Endothelial cell of umbilical vein (primary cell): ENCODE data around the gene OSBPL10.

ENCODE experiments used
- CTCF ChIP-seq, 2 donors: IDR thresholded peaks; 1 replicate in 1 of 2; 2 replicates in 1 of 2; pipeline ENCODE4 v1.5.1; 2011; ENCODE audit warnings: low read length in 2 of 2, mild to moderate bottlenecking in 2 of 2, moderate library complexity in 2 of 2, control low read depth in 1 of 2, inconsistent platforms in 1 of 2, low read depth in 1 of 2; ENCODE audit not compliant: insufficient read depth in 1 of 2; ENCODE audit errors: extremely low read depth in 1 of 2
- JUN ChIP-seq: IDR thresholded peaks from 2 replicates; pipeline ENCODE4 v1.6.1; 2011; ENCODE audit warnings: borderline replicate concordance, low read depth; ENCODE audit not compliant: insufficient read length, insufficient read depth

GRCh38 chr3:31926543-31926942 lies 54.5 kb downstream of the OSBPL10 start:
- TF ChIP-seq CTCF (IDR thresholded peaks at IDR 0.05; ENCODE audit: extremely low read depth in 1 of 2, insufficient read depth in 1 of 2, low read depth in 1 of 2, low read length in 2 of 2) (no peak), JUN (no peak)
